ENCODE data around the gene DPM2.

Gene DPM2

DNA sequence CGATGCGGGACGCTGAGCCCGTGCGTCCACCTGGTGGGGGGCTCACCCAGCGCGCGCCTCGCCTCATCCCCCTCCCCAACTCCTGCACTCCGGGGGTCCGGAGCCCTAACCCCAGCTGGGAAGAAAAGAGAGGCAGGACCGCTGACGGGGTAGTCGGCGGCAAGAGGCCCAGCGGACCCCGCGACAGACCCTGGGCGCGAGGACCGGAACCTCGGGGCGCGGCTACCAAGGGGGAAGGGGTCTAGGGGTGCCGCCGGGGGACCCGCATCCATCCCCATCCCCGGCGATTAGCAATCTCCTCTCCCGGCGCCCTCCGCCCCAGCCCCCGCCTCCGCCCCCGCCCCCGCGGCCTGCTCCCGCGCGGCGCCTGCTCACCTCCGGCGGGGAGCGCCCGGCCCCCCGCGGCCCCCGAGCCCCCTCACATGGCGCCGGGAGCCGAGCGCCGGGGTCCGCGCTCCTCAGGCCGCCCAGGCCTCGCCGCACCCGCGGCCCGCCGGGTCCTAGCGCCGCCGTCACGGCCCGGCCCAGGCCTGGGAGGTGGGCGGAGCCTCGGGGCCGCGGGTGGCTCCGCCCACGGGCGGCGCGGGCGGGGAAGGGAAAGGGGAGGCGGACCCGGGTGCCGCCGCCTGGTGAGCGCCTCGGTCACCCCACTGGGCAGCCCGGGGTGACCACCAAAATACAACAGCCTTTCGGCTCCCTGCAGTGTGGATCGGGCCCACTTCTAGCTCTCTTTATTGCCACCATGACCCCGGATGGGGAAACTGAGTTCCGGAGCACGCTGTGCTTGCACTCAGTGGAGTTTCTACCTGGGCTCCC lies 38.3 kb downstream of the DPM2 start, which contains the start of gene ST6GALNAC6:
Gene ST6GALNAC6, minus strand, starts transcription at position 476 of the 816 bp plus-strand sequence. CDS start 1,622 bp downstream, outside the sequence.
- DNase-seq (ENCODE audit: low read depth, low spot score) = no peak

DNA sequence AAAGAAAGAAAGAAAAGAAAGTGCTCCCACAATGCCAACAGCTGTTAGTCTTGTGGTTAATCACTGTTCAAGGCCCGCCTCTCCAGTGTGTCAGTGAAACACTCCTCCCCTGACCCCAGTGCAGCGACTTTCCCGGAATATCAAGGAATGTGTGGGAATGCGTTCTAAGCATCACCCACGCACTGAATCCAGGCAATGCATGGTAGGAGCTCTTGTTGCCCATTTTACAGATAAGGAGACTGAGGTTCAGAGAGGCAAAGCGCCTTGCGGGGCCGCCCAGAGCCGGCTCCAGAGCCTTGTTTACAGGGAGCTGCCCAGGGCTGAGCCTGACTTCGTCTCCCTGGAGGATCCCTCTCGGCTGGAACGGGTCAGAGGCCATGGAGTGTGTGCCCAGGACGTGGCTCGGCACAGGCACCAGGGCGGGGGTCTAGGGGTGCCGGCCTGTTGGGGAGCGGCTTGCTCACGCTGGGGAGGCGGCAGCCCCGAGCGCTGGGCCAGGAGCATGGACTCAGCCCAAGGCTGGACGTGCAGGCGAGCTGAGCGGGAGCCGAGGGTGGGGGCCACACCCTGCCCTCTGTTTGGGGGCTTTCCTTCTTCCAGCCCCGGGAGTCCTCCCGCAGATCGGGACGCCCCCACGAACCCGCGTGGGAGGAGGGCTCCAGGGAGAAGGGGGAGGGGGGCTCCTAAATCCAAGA lies 39.1 kb downstream of the DPM2 start:
- no peak for DNase-seq (ENCODE audit: low read depth, low spot score)

DNA sequence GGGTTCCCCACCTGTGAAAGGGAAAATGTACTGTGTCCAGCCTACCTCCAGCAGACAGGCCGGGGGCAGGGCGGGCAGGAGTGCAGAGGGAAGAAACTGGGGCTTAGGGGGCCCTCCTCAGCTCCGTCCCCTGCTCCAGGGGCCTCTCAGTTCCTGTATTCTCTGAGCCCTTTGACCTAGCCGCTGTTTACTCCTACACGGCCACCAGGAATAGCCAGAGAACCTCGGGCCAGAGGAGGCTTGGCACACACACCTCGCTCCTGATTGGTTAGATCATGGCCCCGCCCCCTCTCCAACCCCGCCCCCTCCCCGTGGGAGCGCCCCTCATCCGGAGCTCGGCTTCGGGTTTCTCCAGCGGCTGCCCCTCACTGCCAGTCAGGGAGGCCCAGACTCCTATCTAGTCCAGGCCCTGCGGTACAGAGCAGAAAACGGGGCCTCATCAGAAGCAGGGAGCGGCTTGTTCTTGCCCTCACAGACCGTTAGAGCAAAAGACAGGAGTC lies 40.4 kb downstream of the DPM2 start:
- no peak for DNase-seq (ENCODE audit: low read depth, low spot score)

DNA sequence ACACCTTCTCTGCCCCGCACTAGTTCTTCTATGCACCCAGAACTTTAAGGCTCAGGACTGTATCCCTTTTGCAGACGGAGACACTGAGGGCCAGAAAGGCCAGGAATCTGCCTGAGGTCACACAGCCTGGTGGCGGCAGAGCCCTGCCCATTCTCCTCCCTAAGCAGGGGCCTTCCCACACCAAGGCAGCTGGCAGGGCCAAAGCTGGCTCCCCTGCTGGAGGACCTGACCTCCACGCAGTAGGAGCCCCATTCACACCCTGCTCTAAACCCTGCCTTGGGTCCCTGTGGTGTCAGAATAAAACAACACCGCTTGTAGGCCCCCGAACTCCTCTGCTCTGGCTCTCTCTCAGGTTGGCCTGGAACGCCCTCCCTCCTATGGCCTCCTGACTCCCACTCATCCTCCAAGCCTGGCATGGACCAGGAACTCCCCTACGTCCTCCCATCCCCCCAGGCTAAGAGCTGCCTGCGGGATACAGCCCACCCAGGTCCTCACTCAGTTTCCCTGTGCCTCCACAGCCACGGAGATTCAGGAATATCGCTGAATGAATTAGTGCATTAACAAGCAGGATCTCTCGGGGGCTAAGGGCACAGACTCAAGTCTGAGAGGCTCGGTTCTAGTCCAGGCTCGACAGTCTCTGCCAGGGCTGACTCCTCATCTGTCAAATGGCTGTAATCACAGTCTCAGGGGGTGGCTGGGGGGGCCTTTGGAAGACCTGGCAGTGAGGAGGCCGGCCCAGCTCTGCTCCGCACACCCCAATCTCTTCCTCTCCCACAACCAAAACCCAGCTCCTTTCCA lies 41.1 kb downstream of the DPM2 start:
- DNase-seq (ENCODE audit: low read depth, low spot score) = no peak

DNA sequence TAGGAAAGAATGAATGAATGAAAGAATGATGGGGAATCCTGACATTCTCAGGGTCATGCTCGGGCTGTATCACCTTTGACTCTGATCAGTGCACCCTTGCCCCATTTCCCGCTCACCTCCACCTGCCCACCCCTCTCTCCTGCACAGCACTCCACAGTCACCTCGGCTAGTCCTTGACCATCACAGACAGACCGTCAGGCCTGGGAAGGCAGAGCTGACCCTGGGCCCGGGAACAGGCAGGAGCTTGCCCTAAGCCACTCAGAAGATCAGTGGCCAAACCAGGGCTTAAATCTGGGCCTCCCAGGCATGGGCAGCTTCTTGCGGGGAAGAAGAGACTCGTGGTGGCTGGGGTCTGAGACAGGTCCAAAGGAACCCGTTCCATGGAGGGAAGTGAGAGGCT lies 41.8 kb downstream of the DPM2 start:
- DNase-seq (ENCODE audit: low read depth, low spot score) = no peak

DNA sequence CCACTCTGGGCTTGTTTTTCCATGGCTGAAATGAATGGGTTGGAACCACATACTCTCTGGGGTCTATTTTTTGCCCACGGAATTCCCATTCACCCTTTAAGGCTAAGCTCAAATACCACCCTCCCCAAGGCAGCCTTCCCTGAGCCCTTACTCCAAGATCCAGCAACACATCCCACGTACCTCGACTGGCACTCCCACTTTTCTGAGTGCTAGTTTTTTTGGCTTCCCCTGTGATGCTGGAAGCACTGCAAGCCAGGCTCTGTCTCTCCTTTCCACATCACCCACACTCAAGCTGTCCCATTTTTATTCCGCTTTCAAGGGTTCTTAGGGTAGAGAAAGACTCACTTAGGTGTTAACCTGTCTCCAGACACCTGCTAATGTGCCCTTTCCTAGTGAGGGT lies 44.3 kb downstream of the DPM2 start:
- DNase-seq (ENCODE audit: low read depth, low spot score) = no peak

DNA sequence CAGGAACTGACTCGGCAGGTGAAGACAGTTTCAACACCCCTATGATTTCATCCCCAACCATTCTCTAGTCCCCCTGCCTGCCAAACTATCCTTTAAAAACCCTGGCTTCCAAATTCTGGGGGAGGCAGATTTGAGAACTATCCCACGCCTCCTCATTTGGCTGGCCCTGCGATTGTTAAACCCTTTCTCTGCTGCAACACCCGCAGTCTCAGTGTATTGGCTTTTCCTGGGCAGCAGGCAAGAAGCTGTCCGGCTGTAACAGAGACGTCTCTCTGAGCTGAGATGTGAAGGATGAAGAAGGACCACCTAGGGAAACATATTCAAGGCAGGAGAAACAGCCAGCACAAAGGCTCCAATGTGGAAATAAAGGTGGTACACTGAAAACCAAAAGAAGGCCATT lies 44.8 kb downstream of the DPM2 start:
- DNase-seq (ENCODE audit: low read depth, low spot score) = no peak

DNA sequence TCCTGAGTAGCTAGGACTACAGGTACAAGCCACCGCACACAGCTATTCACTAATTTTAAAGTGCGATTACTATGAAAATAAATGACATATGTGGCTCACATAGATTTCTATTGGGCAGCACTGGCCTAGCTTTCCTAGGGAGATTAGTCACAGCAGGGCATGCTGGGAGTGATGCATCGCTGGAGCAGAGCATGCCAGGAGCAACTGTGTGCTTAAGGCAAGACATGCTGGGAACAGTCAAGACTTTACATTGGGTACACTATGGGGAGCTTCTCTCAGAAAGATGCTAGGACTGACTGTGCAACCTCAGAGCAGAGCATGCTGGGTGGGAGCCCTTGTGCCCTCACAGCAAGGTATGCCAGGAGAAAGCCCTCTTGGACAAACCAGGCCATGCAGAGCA lies 47.6 kb downstream of the DPM2 start:
- DNase-seq (ENCODE audit: low read depth, low spot score) = no peak

DNA sequence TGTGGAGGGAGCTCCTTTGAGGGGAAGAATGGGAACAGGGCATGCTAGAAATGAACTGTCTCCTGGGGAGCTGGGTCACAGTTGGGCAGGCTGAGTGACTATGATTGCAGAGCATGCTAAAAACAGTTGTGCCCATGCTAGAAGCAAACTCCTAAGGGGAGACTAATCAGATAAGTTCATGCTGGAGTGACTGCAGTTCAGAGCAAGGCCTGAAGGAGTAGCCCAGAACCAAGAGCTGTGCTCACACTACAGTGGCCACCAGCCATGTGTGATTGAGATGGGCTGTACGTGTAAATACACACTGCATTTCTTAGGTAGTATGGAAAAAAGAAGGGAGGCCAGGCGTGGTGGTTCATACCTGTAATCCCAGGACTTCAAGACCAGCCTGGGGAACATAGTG lies 49.9 kb downstream of the DPM2 start:
- DNase-seq (ENCODE audit: low read depth, low spot score) = no peak

DNA sequence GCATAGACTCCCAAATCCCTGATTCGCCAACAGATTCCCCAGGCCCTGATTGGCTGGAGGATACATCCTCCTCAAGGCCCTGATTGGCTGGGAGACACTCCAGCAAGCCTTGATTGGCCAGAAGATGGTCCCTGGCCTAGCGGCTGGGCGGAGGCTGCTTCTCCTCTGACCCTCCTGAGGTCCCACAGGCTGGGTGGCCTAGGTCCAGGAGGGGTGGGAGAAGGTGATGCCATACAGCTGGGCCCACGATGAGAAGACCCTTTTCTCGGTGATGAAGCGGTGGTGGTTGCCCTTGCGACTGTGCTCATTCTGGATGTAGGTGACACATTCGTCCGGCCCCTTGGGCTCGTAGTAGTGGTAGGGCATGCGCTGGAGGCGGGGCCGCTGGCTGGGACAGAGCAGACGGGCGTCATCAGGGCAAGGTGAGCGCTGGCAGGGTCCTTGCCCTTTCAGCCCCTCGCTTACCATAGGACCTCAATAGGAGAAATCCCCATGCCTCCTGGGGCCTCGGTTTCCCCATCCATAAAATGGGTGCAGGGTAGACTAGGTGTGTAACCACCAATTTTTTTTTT lies 51.2 kb downstream of the DPM2 start:
- no peak for DNase-seq (ENCODE audit: low read depth, low spot score)

DNA sequence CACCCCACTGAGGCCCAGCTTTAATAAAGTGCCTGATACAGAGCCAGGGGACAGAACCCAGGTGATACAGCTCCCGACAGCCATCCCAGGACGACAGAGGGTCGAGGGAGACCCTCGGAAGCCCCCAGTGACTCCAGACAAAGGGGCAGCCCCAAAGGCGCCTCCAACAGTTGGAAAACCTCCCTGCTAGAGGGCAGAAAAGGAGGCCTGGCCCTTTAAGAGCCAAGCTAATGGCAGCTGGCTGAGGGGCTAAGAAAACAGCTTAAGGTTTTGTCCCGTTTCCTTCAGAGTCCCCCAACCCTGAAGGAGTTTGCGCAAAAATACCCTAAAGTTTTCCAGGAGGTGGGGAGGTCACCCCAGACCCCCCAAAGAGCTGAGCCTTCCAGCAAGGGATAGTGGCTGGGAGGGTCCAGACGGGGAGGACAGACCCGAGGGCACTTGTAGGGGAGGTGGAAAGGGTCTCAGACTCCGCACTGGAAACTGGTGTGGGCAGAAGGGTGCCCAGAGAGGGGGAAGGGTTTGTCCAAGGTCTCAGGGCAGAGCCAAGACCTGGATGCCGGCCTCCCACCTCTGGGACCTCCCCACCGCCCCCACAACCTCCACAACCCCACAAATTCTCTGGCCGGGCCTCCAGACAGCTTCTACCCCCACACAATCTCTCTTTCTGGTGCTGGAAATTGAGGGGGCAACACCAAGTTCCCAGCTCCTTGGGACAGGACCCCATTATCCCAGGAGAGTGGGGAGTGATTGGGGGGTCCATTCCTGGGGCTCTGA lies 52.0 kb downstream of the DPM2 start:
- DNase-seq (ENCODE audit: low read depth, low spot score) = no peak
